WTC11 (cell line): ENCODE measurements around the gene BTNL9. TPM values are rescaled to one million over a fixed set of nuclear protein-coding genes. Genes with fewer than 3 reads are reported as not detected.
A peak's percentile ranks its signal among the peaks of the same experiment; 100 is the strongest.

Source experiments
- ATAC-seq: fragments of 200-7000 bp; cut with Tn5 transposase; 2 replicates; pipeline ENCODE4 v1.10.0; 2021; ENCODE audit warnings: mild to moderate bottlenecking, moderate library complexity
- Bru-seq: library from RNA; stranded (reverse); fragments of 400-500 nt; gene quantifications from one replicate; lab custom pipeline; 2021; lab: Mats Ljungman, UMichigan
- CTCF ChIA-PET: fragments of 300-600 bp; sonication (Branson Sonifier 250); formaldehyde crosslinking; loops from one replicate; lab custom pipeline; 2021; ENCODE audit warnings: antibody characterized with exemption; lab: Charles Lee
- POLR2A ChIA-PET: fragments of 350-600 bp; sonication (Branson Sonifier 250); formaldehyde crosslinking; loops from one replicate; lab custom pipeline; 2021; ENCODE audit warnings: antibody characterized with exemption; lab: Charles Lee
- DNase-seq: peaks from one replicate; pipeline ENCODE4 v3.0.0; 2021; ENCODE audit warnings: low spot score
- H3K27ac Mint-ChIP-seq: 2 replicates; pipeline ENCODE4 v1.8.0; 2021; ENCODE audit warnings: mixed read lengths
- H3K27me3 Mint-ChIP-seq: 2 replicates; pipeline ENCODE4 v1.8.0; 2021; ENCODE audit warnings: low read depth, mild to moderate bottlenecking, moderate library complexity, mixed read lengths
- H3K36me3 Mint-ChIP-seq: 2 replicates; pipeline ENCODE4 v1.8.0; 2021; ENCODE audit warnings: mixed read lengths
- H3K4me1 Mint-ChIP-seq: 2 replicates; pipeline ENCODE4 v1.8.0; 2022; ENCODE audit warnings: mixed read lengths
- H3K4me3 Mint-ChIP-seq: 2 replicates; pipeline ENCODE4 v1.8.0; 2021; ENCODE audit warnings: mild to moderate bottlenecking, moderate library complexity, mixed read lengths
- H3K9me3 Mint-ChIP-seq: 2 replicates; pipeline ENCODE4 v1.8.0; 2021; ENCODE audit warnings: mixed read lengths
- AFF4 ChIP-seq: sonication (generic); formaldehyde crosslinking; IDR thresholded peaks from 2 replicates; pipeline ENCODE4 v1.8.1; 2023; ENCODE audit warnings: mild to moderate bottlenecking, missing genetic modification reagents, borderline replicate concordance
- ATF1 ChIP-seq: sonication (generic); formaldehyde crosslinking; IDR thresholded peaks from 2 replicates; pipeline ENCODE4 v1.8.1; 2023; ENCODE audit warnings: mild to moderate bottlenecking, moderate library complexity, missing genetic modification reagents
- CBFB ChIP-seq: sonication (generic); formaldehyde crosslinking; IDR thresholded peaks from 2 replicates; pipeline ENCODE4 v1.8.1; 2022; ENCODE audit warnings: mild to moderate bottlenecking, low read depth, missing genetic modification reagents
- CREB1 ChIP-seq: sonication (generic); formaldehyde crosslinking; IDR thresholded peaks from 2 replicates; pipeline ENCODE4 v1.8.0; 2023; ENCODE audit warnings: mild to moderate bottlenecking, missing genetic modification reagents
- CTCF ChIP-seq: fragments of 200-600 bp; IDR thresholded peaks from 2 replicates; pipeline ENCODE4 v1.8.0; 2022; ENCODE audit warnings: antibody characterized with exemption
- E2F1 ChIP-seq: sonication (generic); formaldehyde crosslinking; IDR thresholded peaks from 2 replicates; pipeline ENCODE4 v1.8.0; 2022; ENCODE audit warnings: mild to moderate bottlenecking, missing genetic modification reagents
- HMGA2 ChIP-seq: fragments of 250-450 bp; sonication (Bioruptor Pico); IDR thresholded peaks from 2 replicates; pipeline ENCODE4 v1.4.0; 2021; ENCODE audit warnings: mild to moderate bottlenecking, moderate library complexity
- KAT7 ChIP-seq: sonication (generic); formaldehyde crosslinking; IDR thresholded peaks from 2 replicates; pipeline ENCODE4 v1.8.1; 2023; ENCODE audit warnings: missing genetic modification reagents, mild to moderate bottlenecking, borderline replicate concordance
- NFYB ChIP-seq: sonication (generic); formaldehyde crosslinking; conservative IDR thresholded peaks from 2 replicates; pipeline ENCODE4 v1.8.0; 2022; ENCODE audit warnings: low read depth, missing genetic modification reagents
- PRRX2 ChIP-seq: fragments of 250-450 bp; sonication (Bioruptor Pico); IDR thresholded peaks from 2 replicates; pipeline ENCODE4 v1.8.0; 2021; ENCODE audit warnings: mild to moderate bottlenecking
- long read RNA-seq, 3 experiments: library from RNA in 1 of 3; library from capped mRNA in 1 of 3; library from polyadenylated mRNA in 1 of 3; unstranded in 2 of 3; stranded (forward) in 1 of 3; transcript quantifications; one replicate each; pipeline ENCODE4 v2.0.0, GENCODE V29; 2021
- total RNA-seq: library from RNA; stranded (reverse); gene quantifications from 3 replicates; pipeline ENCODE4 v1.2.3, GENCODE V29; 2021
- TF ChIP-seq, protein P1 (sequence below): sonication (generic); formaldehyde crosslinking; IDR thresholded peaks from 2 replicates; pipeline ENCODE4 v1.8.0; 2023; ENCODE audit warnings: mild to moderate bottlenecking, missing genetic modification reagents
- TF ChIP-seq, protein P2 (sequence below): sonication (generic); formaldehyde crosslinking; IDR thresholded peaks from 2 replicates; pipeline ENCODE4 v1.8.1; 2022; ENCODE audit warnings: missing genetic modification reagents, borderline replicate concordance
- TF ChIP-seq, protein P3 (sequence below): sonication (generic); formaldehyde crosslinking; conservative IDR thresholded peaks from 2 replicates; pipeline ENCODE4 v1.8.1; 2023; ENCODE audit warnings: mild to moderate bottlenecking, low read depth, missing genetic modification reagents, moderate library complexity

The BTNL9 gene
- total RNA-seq (1.6 to 3.4 TPM (median 1.8 TPM) in 3 replicates), Bru-seq, nascent RNA (percentile 26 among the genes with signal in this experiment)
- long read RNA-seq, experiment 1, partial matches to known transcripts: 1 of 6 reads
- long read RNA-seq, experiment 1, other reads (novel, unspliced or antisense): 5 of 6 reads
- long read RNA-seq, experiment 2, partial matches to known transcripts: 0 of 1 reads
- long read RNA-seq, experiment 2, other reads (novel, unspliced or antisense): 1 of 1 reads
- long read RNA-seq, experiment 3, partial matches to known transcripts: 0 of 1 reads
- long read RNA-seq, experiment 3, other reads (novel, unspliced or antisense): 1 of 1 reads

GRCh38 chr5:181039931-181040630 is at the start of gene BTNL9:
BTNL9 (plus strand) TSS chr5:181040266; CDS start chr5:181045490, 5,224 bp downstream.
- Mint-ChIP-seq H3K27me3 (peaks cover 23% of the 10 kb centered on the region), H3K9me3 (no peaks in the 10 kb centered on the region), H3K36me3 (no peaks in the 10 kb centered on the region), H3K4me1 (peaks cover 24% of the 10 kb centered on the region), H3K27ac (no peak within 1 kb of the TSS), H3K4me3 (no peak within 1 kb of the TSS)
- TF ChIP-seq CBFB (CRISPR knock-in tag) (no peak), CTCF (no peak), NFYB (no peak), HMGA2 (CRISPR knock-in tag) (no peak), CREB1 (CRISPR knock-in tag) (no peak), KAT7 (CRISPR knock-in tag) (no peak), AFF4 (CRISPR knock-in tag) (no peak)
- TF ChIP-seq, protein P1, sequence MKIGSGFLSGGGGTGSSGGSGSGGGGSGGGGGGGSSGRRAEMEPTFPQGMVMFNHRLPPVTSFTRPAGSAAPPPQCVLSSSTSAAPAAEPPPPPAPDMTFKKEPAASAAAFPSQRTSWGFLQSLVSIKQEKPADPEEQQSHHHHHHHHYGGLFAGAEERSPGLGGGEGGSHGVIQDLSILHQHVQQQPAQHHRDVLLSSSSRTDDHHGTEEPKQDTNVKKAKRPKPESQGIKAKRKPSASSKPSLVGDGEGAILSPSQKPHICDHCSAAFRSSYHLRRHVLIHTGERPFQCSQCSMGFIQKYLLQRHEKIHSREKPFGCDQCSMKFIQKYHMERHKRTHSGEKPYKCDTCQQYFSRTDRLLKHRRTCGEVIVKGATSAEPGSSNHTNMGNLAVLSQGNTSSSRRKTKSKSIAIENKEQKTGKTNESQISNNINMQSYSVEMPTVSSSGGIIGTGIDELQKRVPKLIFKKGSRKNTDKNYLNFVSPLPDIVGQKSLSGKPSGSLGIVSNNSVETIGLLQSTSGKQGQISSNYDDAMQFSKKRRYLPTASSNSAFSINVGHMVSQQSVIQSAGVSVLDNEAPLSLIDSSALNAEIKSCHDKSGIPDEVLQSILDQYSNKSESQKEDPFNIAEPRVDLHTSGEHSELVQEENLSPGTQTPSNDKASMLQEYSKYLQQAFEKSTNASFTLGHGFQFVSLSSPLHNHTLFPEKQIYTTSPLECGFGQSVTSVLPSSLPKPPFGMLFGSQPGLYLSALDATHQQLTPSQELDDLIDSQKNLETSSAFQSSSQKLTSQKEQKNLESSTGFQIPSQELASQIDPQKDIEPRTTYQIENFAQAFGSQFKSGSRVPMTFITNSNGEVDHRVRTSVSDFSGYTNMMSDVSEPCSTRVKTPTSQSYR (CRISPR knock-in tag): no peak
- CTCF ChIA-PET: interaction anchor here (1.2 kb wide), 1 partner anchor 177 kb away, joined by 3 read pairs; no protein-coding TSS in a partner anchor
- DNase-seq (no peak), ATAC-seq (no peak)
- POLR2A ChIA-PET: no interaction called here

GRCh38 chr5:180990882-180991242 is 49.2 kb upstream of the BTNL9 start:
- H3K27me3 Mint-ChIP-seq: peaks cover 3% of the 10 kb centered on the region
- CTCF ChIA-PET: no interaction called here
- peaks cover 17% of the 10 kb centered on the region for H3K9me3 Mint-ChIP-seq
- H3K4me1 Mint-ChIP-seq: peaks cover 2% of the 10 kb centered on the region; the same call in 1 of the 2 replicates
- POLR2A ChIA-PET: no interaction called here
- H3K27ac Mint-ChIP-seq: no peak overlapping the region
- DNase-seq: no peak
- no peak for ATAC-seq
- H3K4me3 Mint-ChIP-seq: no peak overlapping the region
- H3K36me3 Mint-ChIP-seq: no peaks in the 10 kb centered on the region
- TF ChIP-seq, protein P2, sequence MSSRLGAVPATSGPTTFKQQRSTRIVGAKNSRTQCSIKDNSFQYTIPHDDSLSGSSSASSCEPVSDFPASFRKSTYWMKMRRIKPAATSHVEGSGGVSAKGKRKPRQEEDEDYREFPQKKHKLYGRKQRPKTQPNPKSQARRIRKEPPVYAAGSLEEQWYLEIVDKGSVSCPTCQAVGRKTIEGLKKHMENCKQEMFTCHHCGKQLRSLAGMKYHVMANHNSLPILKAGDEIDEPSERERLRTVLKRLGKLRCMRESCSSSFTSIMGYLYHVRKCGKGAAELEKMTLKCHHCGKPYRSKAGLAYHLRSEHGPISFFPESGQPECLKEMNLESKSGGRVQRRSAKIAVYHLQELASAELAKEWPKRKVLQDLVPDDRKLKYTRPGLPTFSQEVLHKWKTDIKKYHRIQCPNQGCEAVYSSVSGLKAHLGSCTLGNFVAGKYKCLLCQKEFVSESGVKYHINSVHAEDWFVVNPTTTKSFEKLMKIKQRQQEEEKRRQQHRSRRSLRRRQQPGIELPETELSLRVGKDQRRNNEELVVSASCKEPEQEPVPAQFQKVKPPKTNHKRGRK (CRISPR knock-in tag): no peak
- TF ChIP-seq ATF1 (CRISPR knock-in tag) (no peak), CTCF (no peak), PRRX2 (CRISPR knock-in tag) (no peak), E2F1 (CRISPR knock-in tag) (no peak)
- TF ChIP-seq, protein P3, sequence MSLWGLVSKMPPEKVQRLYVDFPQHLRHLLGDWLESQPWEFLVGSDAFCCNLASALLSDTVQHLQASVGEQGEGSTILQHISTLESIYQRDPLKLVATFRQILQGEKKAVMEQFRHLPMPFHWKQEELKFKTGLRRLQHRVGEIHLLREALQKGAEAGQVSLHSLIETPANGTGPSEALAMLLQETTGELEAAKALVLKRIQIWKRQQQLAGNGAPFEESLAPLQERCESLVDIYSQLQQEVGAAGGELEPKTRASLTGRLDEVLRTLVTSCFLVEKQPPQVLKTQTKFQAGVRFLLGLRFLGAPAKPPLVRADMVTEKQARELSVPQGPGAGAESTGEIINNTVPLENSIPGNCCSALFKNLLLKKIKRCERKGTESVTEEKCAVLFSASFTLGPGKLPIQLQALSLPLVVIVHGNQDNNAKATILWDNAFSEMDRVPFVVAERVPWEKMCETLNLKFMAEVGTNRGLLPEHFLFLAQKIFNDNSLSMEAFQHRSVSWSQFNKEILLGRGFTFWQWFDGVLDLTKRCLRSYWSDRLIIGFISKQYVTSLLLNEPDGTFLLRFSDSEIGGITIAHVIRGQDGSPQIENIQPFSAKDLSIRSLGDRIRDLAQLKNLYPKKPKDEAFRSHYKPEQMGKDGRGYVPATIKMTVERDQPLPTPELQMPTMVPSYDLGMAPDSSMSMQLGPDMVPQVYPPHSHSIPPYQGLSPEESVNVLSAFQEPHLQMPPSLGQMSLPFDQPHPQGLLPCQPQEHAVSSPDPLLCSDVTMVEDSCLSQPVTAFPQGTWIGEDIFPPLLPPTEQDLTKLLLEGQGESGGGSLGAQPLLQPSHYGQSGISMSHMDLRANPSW (CRISPR knock-in tag): no peak
